GM12892 (cell line): Measurements from ENCODE around the gene ANG.

Experiments
- POLR2A ChIP-seq: IDR thresholded peaks from 2 replicates; pipeline ENCODE4 v1.6.1; 2011; ENCODE audit warnings: low read depth, low read length, control low read depth
- POLR2AphosphoS5 ChIP-seq: IDR thresholded peaks from 2 replicates; pipeline ENCODE4 v1.6.1; 2011; ENCODE audit warnings: low read depth, low read length, control low read depth
- TAF1 ChIP-seq: IDR thresholded peaks from 2 replicates; pipeline ENCODE4 v1.6.1; 2011; ENCODE audit warnings: low read depth, mild to moderate bottlenecking, control low read depth, low read length, borderline replicate concordance

DNA sequence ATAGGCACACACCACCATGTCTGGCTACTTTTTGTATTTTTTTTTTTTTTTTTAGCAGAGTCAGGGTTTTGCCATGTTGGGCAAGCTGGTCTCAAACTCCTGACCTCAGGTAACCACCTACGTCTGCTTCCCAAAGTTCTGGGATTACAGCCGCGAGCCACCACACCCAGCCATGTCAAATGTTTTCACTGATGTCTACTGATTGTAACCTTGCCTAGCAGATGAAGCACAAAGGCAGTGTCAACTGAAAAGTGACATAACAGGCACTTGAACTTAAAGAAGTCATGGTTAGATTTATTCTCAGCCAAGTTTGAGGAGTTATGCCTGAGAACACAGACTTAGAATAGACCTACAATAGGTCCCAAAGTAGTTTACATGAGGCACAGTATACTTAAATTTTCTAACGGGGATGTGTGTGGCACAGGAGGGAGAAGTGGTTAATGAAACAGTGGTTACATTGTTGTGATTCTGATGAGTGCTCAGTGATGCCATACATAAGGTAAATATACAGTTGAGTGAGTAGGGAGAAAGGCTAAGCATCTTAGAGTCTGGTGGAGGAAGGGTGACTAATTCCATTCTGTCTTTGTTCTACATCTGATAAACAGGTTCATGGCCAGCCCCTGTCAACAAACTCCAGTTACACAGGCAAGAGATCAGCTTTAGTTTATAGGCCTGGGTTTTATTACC is 16.8 kb upstream of the ANG start:
- TF ChIP-seq POLR2AphosphoS5 (no peak), POLR2A (no peak), TAF1 (no peak)
